HG03175 (cell line): Measurements from ENCODE around the gene S100A16.
"Not testable (repeated sequence)": the region's sequence is repeated elsewhere in the genome, so short reads cannot be mapped to it uniquely, and the experiment has no call there.

ENCODE experiments used
- ATAC-seq: cut with Tn5 transposase; IDR thresholded peaks from one replicate; pipeline ENCODE4 v1.9.1; 2021; ENCODE audit warnings: mild to moderate bottlenecking, moderate library complexity; ENCODE audit not compliant: unreplicated experiment

S100A16 gene

GRCh38 chr1:153565529-153566374 lies 47.2 kb downstream of the S100A16 start, which contains the start of gene S100A2:
Gene S100A2 (minus strand): TSS chr1:153565844. CDS start chr1:153563877, 1,967 bp downstream.
- no peak for ATAC-seq

GRCh38 chr1:153563991-153564390 lies 48.9 kb downstream of the S100A16 start:
- ATAC-seq: no peak

- no peak for ATAC-seq
These were observed 49.4 kb downstream of the S100A16 start for GRCh38 chr1:153563483-153563901.

GRCh38 chr1:153562021-153562420 lies 50.9 kb downstream of the S100A16 start:
- not testable (repeated sequence) for ATAC-seq

GRCh38 chr1:153561466-153561985 lies 51.4 kb downstream of the S100A16 start:
- ATAC-seq: no peak

- ATAC-seq: no peak
These were observed 52.0 kb downstream of the S100A16 start for GRCh38 chr1:153560771-153561465.

GRCh38 chr1:153560241-153560640 lies 52.7 kb downstream of the S100A16 start:
- no peak for ATAC-seq

GRCh38 chr1:153557877-153558276 lies 55.1 kb downstream of the S100A16 start:
- no peak for ATAC-seq
